DND-41 (cell line): ENCODE data around the gene CENPN.
A peak's percentile ranks its signal among the peaks of the same experiment; 100 is the strongest.

Source experiments
- ATAC-seq: fragments of 200-7000 bp; cut with Tn5 transposase; 3 replicates; pipeline ENCODE4 v1.9.1; 2021; ENCODE audit warnings: low read depth; ENCODE audit not compliant: insufficient read depth
- DNase-seq: peaks from one replicate; pipeline ENCODE4 v3.0.0-alpha.2; 2020
- H2AFZ ChIP-seq: 2 replicates; pipeline ENCODE4 v1.6.0; 2012; ENCODE audit warnings: low read depth, low read length
- H3K27ac ChIP-seq: 2 replicates; pipeline ENCODE4 v1.5.1; 2012; ENCODE audit warnings: low read length, inconsistent platforms
- H3K27me3 ChIP-seq: fragments of 200-600 bp; sonication (generic); 2 replicates; pipeline ENCODE4 v1.6.0; 2012; ENCODE audit warnings: low read length, mild to moderate bottlenecking, inconsistent platforms; ENCODE audit not compliant: insufficient read depth, poor library complexity
- H3K36me3 ChIP-seq: 2 replicates; pipeline ENCODE4 v1.5.1; 2012; ENCODE audit warnings: low read length, inconsistent platforms; ENCODE audit not compliant: insufficient read depth
- H3K4me1 ChIP-seq: 2 replicates; pipeline ENCODE4 v1.5.1; 2012; ENCODE audit warnings: mild to moderate bottlenecking, low read length; ENCODE audit not compliant: insufficient read depth
- H3K4me2 ChIP-seq: 2 replicates; pipeline ENCODE4 v1.6.0; 2012; ENCODE audit warnings: mild to moderate bottlenecking, moderate library complexity, low read length, inconsistent platforms; ENCODE audit not compliant: insufficient read depth
- H3K4me3 ChIP-seq, 2 experiments: fragments of 200-600 bp in 1 of 2; shearing (Covaris generic) in 1 of 2; 2 replicates each; pipeline ENCODE4 v1.5.1; 2012 to 2016; ENCODE audit warnings: inconsistent platforms in 2 of 2, low read length in 2 of 2, mild to moderate bottlenecking in 2 of 2, low read depth in 1 of 2, moderate library complexity in 1 of 2
- H3K79me2 ChIP-seq: 2 replicates; pipeline ENCODE4 v1.6.0; 2012; ENCODE audit warnings: low read length, inconsistent platforms; ENCODE audit not compliant: insufficient read depth
- H3K9ac ChIP-seq: 2 replicates; pipeline ENCODE4 v1.6.0; 2012; ENCODE audit warnings: low read depth, mild to moderate bottlenecking, inconsistent platforms, low read length, moderate library complexity
- H3K9me3 ChIP-seq: 2 replicates; pipeline ENCODE4 v1.5.1; 2012; ENCODE audit warnings: low read length, moderate library complexity, mild to moderate bottlenecking, inconsistent platforms; ENCODE audit not compliant: insufficient read depth, severe bottlenecking
- H4K20me1 ChIP-seq: 2 replicates; pipeline ENCODE4 v1.6.0; 2012; ENCODE audit warnings: low read length; ENCODE audit not compliant: insufficient read depth
- EZH2 ChIP-seq: IDR thresholded peaks from 3 replicates; pipeline ENCODE4 v1.6.1; 2012; ENCODE audit warnings: borderline replicate concordance, low read depth, mild to moderate bottlenecking, moderate library complexity, low read length, inconsistent platforms; ENCODE audit not compliant: severe bottlenecking
- TF ChIP-seq, protein P1 (sequence below): IDR thresholded peaks from 2 replicates; pipeline ENCODE4 v1.5.1; 2012; ENCODE audit warnings: borderline replicate concordance, low read length, moderate library complexity, mild to moderate bottlenecking; ENCODE audit not compliant: poor library complexity, severe bottlenecking; ENCODE audit errors: extremely low read depth

The CENPN gene

DNA sequence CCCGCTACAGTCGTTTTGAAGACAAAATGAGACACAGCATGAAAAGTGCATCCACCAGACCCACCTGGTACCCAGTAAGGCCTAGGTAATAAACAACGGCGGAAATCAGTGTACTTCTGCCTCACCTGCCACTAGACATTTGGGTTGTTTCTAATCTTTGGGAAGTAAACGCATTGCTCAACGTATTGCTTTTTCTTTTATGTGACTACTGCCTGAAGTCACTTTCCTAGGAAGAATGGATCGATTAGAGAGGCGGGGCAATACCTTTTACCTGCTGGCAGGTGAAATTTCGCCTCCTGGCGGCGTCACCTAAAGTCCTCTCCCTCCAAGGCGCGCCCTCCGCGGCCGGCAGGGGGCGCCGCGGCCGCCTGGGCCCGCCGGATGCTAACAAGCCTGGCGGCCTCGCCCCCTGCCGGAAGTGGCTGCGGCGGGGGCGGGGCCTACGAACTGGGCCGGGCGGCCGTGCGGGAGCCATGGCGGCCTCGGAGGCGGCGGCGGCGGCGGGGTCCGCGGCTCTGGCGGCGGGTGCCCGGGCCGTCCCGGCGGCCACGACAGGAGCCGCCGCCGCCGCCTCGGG is 28.5 kb downstream of the CENPN start, which contains the start of gene ATMIN:
TSS of gene ATMIN (plus strand) at position 445 of the 577 bp plus-strand sequence. CDS start at position 474, 29 bp downstream.
- peaks cover 14% of the 10 kb centered on the region for H3K36me3 ChIP-seq
- H3K27ac ChIP-seq = peak within 1 kb of the TSS; percentile 63
- peak within 1 kb of the TSS; percentile 73 for H3K9ac ChIP-seq
- no peaks in the 10 kb centered on the region for H3K9me3 ChIP-seq
- H3K27me3 ChIP-seq = no peaks in the 10 kb centered on the region
- TF ChIP-seq, protein P1, sequence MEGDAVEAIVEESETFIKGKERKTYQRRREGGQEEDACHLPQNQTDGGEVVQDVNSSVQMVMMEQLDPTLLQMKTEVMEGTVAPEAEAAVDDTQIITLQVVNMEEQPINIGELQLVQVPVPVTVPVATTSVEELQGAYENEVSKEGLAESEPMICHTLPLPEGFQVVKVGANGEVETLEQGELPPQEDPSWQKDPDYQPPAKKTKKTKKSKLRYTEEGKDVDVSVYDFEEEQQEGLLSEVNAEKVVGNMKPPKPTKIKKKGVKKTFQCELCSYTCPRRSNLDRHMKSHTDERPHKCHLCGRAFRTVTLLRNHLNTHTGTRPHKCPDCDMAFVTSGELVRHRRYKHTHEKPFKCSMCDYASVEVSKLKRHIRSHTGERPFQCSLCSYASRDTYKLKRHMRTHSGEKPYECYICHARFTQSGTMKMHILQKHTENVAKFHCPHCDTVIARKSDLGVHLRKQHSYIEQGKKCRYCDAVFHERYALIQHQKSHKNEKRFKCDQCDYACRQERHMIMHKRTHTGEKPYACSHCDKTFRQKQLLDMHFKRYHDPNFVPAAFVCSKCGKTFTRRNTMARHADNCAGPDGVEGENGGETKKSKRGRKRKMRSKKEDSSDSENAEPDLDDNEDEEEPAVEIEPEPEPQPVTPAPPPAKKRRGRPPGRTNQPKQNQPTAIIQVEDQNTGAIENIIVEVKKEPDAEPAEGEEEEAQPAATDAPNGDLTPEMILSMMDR = peak; percentile 98
- TF ChIP-seq EZH2 = no peak
- DNase-seq = peak; percentile 84
- peak within 1 kb of the TSS; percentile 74 for H3K4me2 ChIP-seq
- H3K79me2 ChIP-seq = peaks cover 34% of the 10 kb centered on the region
- H4K20me1 ChIP-seq = peaks cover 9% of the 10 kb centered on the region; the same call in 1 of the 2 replicates
- peak; percentile 95 for ATAC-seq
- peak within 1 kb of the TSS; percentile 33 to 62; a peak in 3 of 4 replicates for H3K4me3 ChIP-seq
- H2AFZ ChIP-seq = peak within 1 kb of the TSS; percentile 87
- H3K4me1 ChIP-seq = peaks cover 26% of the 10 kb centered on the region

DNA sequence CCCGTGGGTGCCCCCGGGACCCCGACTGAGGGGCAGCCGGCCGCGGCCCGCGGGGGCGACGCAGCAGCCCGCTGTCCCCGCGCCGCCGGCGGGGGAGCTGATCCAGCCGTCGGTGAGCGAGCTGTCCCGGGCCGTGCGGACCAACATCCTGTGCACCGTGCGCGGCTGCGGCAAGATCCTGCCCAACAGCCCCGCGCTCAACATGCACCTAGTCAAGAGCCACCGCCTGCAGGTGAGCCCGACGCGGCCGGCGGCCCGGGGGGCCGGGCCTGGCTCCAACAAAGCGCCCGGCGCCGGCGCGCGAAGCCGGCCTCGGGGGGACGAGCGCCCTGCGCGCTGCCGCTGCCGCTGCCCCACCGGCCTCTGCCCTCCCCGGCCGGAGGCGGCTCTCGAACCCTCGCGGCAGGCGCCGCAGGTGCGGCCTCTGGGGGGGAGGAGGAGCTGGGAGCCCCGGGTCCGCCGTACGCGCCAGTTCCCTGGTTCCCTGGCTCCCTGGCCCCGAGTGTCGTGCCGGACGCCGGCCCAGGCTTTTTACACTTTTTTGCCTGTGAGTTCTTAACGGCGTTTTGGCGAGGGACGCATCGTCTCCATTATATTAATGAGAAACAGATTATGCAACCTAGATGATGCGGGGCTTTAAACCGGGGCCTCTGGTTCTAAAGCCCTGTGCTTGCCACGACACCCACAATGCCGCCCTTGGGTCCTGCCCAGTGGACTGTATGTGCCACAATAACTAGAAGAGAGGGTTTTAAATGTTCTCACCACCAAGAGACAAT is 29.1 kb downstream of the CENPN start:
- H2AFZ ChIP-seq = peak overlapping the region; percentile 87
- H3K36me3 ChIP-seq = peaks cover 17% of the 10 kb centered on the region
- ATAC-seq = peak; percentile 43
- no peaks in the 10 kb centered on the region for H3K27me3 ChIP-seq
- H3K9ac ChIP-seq = peak overlapping the region; percentile 73
- no peaks in the 10 kb centered on the region for H3K9me3 ChIP-seq
- H3K4me3 ChIP-seq = peak overlapping the region; percentile 33 to 62; a peak in 3 of 4 replicates
- H3K4me2 ChIP-seq = peak overlapping the region; percentile 74
- peak overlapping the region; percentile 63 for H3K27ac ChIP-seq
- peaks cover 9% of the 10 kb centered on the region; the same call in 1 of the 2 replicates for H4K20me1 ChIP-seq
- TF ChIP-seq, protein P1 = no peak
- TF ChIP-seq EZH2 = no peak
- H3K79me2 ChIP-seq = peaks cover 34% of the 10 kb centered on the region
- peaks cover 26% of the 10 kb centered on the region for H3K4me1 ChIP-seq
- DNase-seq = peak; percentile 30

DNA sequence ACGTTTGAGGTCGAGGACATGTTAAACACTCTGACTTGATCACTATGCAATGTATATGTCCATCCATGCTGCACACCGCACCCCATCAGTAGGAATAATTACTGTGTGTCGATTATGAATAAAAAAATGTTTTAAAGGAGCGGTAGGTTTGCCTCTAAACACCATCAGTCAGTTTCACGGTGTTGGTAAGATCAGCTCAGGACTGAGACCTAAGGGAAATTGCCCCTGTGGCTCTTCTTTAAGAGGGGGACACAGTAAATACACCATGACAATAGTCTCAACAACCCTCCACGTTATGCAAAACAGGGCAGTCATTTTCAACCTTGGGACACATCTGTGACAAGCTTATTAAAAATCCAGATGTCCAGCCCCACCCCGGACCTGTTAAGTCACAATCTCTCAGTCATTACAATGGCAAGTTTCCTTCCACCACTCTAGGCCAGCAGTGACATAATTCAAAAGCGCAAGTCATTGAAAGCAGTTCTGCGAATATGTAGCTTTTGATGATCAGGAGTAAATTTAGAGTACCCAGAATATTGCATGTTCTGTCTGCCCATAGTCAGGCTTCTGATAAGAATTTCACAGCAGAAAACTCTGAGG is 29.8 kb downstream of the CENPN start:
- Histone ChIP-seq H3K4me1 (peaks cover 26% of the 10 kb centered on the region), H2AFZ (peak overlapping the region; percentile 87), H3K79me2 (peaks cover 34% of the 10 kb centered on the region), H3K27ac (peak overlapping the region; percentile 63; the same call in 1 of the 2 replicates), H3K4me3 (peak overlapping the region; percentile 33 to 62; a peak in 3 of 4 replicates), H3K4me2 (peak overlapping the region; percentile 74), H4K20me1 (peaks cover 9% of the 10 kb centered on the region; the same call in 1 of the 2 replicates), H3K36me3 (peaks cover 23% of the 10 kb centered on the region), H3K9ac (peak overlapping the region; percentile 73), H3K9me3 (no peaks in the 10 kb centered on the region), H3K27me3 (no peaks in the 10 kb centered on the region)
- DNase-seq (no peak), ATAC-seq (no peak; the same call in 2 of the 3 replicates)
- TF ChIP-seq EZH2 = no peak
- TF ChIP-seq, protein P1 = no peak
